ENCODE measurements around the gene RGS3.

Gene RGS3

GRCh38 chr9:113514061-113514460, 50.5 kb downstream of the RGS3 start:
- no peak for DNase-seq

GRCh38 chr9:113514748-113515147, 51.2 kb downstream of the RGS3 start:
- DNase-seq, result no peak

DNA sequence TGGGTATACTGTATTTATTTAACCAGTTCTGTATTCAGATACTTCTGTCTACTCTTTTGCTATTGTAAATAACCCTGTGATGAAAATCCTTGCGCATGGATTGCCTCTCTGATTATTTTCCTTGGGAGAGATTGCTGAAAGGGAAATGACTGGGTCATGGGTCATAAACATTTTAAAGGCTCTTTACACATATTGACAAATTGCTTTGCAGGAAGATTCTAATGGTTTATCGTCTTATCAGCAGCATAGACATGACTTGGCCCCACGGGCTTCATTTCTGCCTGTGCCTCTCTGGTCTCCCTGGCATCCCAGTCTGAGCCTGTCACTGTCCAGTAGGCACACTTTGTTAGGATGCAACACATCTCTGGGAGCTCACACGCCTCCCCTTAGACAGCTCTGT, 52.3 kb downstream of the RGS3 start:
- no peak for DNase-seq

- peak; percentile 71 for DNase-seq
These were observed 53.5 kb downstream of the RGS3 start for GRCh38 chr9:113516840-113517577.

DNA sequence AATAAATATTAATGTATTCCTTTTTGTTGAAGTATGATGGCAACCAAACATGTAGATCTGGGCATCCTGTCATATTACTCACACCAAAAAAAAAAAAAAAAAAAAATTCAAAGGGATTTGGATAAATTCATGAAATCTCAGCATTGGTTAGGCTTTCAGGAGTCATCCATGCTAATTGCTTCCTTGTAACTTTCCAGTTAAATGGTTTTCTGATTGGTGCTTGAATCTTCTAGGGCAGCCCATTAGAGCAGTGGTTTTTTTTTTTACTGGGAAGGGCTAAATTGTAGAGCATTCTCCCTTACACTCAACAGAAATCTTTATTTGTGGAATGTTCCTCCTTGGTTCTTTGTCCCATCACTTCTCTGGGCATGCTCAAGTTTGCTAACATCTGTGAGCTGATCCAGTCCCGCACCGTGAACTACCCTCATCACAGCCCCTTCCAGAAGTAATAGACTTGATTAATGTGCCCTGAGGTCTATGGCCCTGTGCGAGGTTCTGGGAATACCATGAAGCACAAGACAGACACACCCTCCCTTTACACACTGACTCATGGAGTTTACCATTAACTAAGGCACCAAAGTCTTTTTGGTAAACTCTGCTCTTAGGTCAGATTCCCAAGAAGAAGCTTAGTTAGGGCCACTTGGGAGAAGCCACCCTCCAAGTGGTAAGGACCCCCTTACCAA, 56.0 kb downstream of the RGS3 start:
- no peak for DNase-seq

- DNase-seq, result peak; percentile 33
These were observed 56.6 kb downstream of the RGS3 start for GRCh38 chr9:113520109-113520642.

DNA sequence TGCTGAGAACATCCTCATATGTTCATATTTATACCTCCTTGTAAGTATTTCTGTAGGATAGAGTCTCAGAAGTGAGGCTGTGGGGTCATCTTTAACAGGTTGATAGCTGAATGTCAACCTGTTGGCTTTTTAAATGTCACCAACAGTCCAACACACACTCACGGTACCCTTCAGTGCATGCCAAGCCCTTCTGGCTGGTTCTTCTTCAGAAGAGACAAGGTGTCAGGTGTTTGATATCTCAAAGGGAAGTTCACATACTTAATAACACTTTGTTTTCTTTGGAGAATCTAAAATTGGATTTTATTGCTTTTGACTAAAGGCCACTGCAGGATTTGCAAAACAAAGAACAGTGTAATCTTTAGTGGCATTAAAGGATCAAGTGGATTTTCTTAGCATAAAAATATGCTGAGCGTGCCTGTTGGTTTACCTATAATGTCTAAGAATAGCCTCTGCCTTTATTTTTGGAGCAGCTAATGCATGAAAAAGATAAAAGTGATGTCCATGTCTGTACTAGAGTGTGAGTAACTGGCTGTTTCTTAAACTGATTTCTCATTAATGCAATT, 58.2 kb downstream of the RGS3 start:
- DNase-seq, result no peak

DNA sequence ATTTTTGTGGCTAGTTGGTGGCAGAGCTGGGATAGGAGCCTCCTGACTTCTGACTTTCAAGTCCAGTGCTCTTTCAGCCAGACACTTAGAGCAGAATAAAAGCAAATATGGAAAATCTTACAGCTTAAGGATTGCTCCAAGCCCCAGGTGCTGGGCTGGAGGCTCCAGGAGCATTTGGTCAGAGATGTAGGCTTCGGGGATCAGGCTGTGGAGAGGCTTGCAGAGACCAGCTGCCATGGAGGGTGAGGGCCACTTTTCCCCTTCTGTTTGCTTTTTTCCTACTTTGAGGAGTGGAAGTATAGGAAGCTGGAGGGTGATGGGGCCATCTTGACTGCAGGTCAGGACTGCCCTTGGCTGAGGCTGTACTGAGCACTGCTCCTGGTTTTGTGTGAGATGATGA, 58.9 kb downstream of the RGS3 start:
- no peak for DNase-seq

DNA sequence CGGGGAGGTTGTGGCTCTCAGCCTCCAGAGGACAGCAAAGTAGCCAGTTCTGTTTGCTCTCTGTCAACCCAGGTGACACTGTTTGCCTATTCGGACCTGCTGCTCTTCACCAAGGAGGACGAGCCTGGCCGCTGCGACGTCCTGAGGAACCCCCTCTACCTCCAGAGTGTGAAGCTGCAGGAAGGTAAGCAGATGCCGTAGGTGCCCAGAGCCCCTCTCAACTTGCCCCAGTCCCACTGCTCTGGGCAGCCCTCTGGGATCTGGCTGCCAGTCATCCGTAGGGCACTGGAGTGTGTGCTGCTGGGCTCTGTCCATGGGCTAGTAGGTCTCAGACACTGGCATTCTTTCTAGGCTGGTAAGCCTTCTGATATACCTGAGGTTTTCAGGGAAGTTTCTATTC, 59.3 kb downstream of the RGS3 start:
- no peak for DNase-seq

GRCh38 chr9:113523421-113524141, 60.1 kb downstream of the RGS3 start:
- DNase-seq, result peak; percentile 92

- DNase-seq, result peak; percentile 39
These were observed 60.9 kb downstream of the RGS3 start for GRCh38 chr9:113524468-113524867.

DNA sequence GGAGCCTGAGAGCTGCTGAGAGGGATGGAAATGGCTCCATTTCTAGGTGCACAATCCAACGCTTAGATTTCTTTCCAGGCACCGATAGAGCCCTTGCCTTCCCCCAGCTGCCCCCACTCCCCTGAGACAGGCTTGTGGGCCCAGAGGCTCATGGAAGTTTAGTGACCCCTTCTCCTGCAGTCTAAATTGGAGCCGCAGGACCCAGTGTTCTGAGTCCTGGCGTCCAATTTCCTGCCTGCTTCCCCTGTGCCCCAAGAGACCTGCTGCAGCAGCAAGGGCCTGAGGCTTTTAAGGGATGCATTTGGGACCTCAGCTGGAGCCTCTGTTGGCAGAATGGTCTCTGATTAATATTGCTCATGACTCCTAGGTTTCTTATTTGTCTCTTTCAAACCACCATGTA, 61.7 kb downstream of the RGS3 start:
- DNase-seq, result no peak

DNA sequence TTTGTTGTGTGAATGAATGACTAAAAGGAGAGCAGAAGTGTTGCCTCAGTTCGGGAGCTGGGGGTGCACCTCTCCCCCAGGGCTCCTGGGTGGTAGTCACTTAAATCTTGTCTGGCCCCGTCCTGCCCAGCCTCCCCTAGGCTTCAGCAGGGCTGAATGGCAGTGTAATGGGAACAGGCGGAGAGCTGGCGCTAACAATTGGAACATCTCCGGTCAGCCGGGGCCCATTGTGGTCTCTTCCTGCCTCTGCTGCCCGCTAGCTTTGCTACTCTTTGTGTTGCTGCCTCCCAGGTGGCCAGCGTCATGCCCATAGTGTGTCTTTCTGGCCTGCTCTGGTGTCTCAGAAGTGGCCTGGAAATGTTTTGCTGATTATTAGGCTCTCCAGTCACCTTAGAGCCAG, 62.3 kb downstream of the RGS3 start:
- DNase-seq, result no peak

GRCh38 chr9:113526231-113526746, 62.8 kb downstream of the RGS3 start:
- no peak for DNase-seq

DNA sequence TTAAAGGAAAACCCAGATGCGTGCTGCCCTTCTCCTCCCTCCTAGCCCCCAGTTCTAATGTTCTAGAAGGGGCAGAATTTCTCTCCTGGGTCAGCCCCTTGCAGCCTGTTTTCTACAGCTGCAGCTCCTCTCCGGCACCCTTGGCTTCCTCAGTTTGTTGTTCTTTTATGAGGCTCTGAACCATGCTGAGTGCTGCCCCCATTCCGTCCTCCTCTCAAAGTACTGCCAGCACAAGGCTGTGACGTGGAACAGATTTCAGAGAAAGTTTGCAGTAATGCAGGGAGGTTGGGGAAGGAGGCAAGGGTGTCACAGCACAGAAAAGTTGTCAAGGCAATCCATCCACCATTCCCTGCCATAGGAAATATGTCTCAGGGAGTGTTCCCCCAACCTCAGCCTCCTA, 63.3 kb downstream of the RGS3 start:
- DNase-seq, result no peak

- DNase-seq, result no peak
These were observed 64.6 kb downstream of the RGS3 start for GRCh38 chr9:113528088-113528487.

GRCh38 chr9:113528811-113529210, 65.3 kb downstream of the RGS3 start:
- no peak for DNase-seq

DNA sequence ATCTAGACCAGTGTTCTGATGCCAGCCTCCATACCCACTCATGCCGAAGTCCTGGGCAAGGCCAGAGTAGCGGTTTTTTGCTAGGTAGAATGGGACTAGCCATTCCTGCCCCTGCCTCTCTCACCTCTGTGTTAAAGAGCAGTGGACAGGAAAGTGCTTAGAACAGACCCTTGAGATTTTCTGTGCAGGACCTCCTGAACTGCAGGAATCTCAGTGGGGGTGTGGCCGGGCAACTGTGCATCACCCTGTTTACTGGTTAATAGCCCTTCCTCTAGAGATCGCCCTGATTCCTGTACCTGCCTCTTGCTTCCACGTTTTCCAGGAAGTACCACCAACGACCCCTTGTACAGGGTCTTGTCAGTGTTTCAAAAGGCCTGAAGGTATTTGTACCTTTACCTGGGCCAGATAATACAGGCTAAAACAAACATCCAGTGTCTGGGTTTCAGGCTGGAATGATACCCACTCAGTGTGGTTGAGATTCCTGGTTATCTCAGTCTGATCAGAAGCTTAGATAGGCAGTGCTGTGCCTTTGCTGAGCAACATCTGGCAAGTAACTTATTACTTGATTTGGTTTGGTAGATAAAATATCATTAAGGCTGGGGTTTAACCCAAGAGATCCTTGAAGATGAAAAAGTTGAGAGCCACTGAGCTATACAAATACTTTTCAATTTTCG, 65.9 kb downstream of the RGS3 start:
- DNase-seq, result no peak

GRCh38 chr9:113530022-113530635, 66.6 kb downstream of the RGS3 start:
- no peak for DNase-seq

DNA sequence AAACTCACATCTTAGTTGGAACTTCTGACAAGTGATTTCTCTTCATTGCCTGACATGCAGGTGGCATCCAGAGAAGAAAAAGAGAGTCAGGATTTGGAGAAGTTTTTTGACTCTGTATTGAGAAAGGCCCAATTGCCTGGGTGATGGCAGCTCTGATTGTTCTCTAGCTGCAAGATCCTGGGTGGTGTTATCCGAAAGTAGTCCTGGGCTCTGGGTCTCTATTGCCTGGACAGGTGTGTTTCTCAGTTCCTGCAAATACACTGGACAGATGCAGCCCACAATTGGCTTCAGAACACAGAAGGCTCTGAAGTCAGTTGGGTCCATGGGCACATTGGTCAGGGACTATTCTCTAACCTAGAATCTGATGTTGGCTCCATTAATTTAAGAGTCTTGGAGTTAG, 67.4 kb downstream of the RGS3 start:
- no peak for DNase-seq

DNA sequence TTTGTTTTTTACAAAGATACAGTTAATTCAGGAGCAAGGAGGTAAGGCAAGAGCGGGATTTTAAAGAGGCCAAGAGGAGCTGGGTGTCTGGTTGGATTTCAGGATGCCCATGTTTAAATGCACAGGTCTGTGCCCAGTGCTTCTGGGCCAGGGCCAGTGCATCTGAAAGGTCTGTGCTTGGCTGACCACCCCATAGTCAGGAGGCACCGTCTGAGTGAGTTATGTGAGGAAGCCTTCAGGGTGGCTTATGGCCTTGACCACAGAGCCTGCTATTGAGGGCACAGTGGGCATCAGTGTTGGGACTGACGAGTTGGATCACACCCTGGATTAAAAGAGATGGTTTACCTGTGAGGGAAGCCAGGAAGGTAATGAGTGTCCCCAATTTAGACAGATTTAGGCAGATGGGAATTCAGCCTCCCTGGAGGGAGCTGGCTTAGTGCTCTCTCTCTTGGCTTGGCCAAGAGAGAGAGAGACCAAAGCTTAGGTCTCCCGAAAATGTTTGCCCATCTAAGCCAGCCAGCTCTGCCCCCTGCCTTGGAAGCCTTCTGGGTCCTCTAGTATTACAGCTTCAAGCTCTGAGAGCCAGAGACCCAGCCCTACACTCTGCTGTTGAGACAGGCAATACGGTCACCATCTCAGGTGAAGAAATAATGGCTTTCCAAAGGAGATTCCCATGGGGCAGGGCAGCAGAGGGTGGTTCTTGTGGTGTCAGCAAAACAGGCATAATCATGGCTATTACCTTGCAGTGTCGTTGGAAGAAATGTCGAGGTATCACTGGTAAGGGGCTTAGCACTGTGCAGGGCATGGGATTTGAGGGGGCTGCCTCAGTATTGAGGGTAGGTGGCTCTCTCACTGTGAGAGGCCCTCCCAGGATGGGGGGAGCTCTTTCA, 68.6 kb downstream of the RGS3 start:
- DNase-seq, result no peak

All from suppressor macrophage treated with lipopolysaccharide for 4 hours (primary cell).